Measurements from ENCODE around the gene APBA3.

Gene APBA3, protein sequence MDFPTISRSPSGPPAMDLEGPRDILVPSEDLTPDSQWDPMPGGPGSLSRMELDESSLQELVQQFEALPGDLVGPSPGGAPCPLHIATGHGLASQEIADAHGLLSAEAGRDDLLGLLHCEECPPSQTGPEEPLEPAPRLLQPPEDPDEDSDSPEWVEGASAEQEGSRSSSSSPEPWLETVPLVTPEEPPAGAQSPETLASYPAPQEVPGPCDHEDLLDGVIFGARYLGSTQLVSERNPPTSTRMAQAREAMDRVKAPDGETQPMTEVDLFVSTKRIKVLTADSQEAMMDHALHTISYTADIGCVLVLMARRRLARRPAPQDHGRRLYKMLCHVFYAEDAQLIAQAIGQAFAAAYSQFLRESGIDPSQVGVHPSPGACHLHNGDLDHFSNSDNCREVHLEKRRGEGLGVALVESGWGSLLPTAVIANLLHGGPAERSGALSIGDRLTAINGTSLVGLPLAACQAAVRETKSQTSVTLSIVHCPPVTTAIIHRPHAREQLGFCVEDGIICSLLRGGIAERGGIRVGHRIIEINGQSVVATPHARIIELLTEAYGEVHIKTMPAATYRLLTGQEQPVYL

DNA sequence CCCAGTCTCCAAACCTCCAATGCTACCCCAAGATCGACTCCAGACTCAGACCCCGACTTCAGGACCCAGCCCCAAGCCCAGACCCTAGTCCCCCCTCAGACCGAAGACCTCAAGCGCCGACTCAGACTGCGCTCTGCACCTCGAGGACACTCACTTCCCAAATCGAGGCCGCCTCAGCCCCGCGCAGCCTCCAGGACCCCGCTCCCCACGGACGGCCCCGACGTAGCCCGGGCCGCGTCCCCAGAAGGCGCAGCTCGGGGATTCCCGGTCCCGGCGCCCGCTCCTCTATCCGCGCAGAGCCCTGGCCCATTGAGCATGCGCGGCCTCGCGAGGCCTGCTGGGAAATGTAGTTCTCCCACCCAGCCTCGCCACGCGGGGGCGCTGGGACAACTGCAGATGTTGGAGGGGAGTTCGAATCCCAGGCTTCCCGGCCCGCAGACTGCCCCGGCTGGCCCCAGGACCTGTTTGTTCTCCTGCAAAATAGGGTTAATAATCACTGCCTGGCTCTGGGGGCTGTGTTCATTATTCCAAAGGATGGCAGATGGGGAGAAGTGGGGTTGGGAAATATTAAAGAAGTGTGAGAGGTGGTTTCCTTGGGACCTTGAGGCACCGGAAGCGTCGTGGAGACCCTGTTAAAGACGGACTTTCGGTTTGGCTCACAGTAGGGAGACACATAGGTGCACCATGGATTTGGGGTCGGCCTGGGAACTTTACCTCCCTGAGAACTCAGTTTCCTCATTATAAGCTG lies at the start of gene APBA3:
TSS of gene APBA3 (minus strand) at position 311 of the 748 bp plus-strand sequence. CDS start 1,428 bp downstream, outside the sequence.
- peak; percentile 96 to 97 for DNase-seq (ENCODE audit: low read depth in 2 of 2)

GRCh38 chr19:3810708-3811355 lies 49.3 kb upstream of the APBA3 start:
- no peak for DNase-seq (ENCODE audit: low read depth in 2 of 2)

GRCh38 chr19:3809881-3810707 lies 48.6 kb upstream of the APBA3 start:
- no peak for DNase-seq (ENCODE audit: low read depth in 2 of 2)

DNA sequence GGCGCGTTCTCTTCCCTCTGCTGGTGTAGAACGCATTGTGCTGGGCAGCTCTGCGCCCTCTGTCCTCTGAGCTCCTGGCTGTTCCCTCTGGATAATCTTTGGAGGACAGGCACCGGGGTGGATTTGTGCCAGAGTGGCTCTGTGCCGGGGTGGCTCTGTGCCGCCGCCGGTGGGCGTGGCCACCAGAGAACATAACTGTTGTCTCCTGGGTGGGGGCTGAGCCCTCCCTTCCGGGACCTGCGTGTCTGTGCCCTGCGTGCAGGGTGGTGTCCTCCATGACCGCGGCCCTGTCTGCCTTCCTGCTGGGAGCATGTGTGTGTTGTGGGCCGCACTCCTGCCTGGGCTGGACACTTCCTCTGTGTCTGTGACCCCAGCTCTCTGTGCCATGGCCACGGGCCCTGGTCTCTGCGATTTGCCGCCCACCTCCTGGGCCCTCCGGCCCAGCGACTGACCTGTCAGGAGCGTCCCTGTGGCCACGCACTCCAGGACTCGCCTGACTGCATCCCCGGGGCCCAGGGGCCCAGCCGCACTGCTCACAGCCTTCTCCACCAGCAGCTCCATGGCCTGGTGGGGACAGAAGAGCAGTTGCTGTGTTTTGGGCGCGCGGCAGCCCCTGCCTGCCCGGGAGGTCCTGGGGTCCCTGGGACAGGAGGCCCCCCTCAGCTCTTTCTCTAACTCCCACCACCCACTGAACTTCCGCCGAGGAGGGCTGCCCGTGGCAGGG lies 47.1 kb upstream of the APBA3 start:
- DNase-seq (ENCODE audit: low read depth in 2 of 2) = no peak

- no peak for DNase-seq (ENCODE audit: low read depth in 2 of 2)
Measured at GRCh38 chr19:3807574-3808354, 46.3 kb upstream of the APBA3 start.

GRCh38 chr19:3807131-3807480 lies 45.6 kb upstream of the APBA3 start:
- DNase-seq (ENCODE audit: low read depth in 2 of 2) = no peak

- DNase-seq (ENCODE audit: low read depth in 2 of 2) = no peak
Measured at GRCh38 chr19:3805859-3806258, 44.4 kb upstream of the APBA3 start.

DNA sequence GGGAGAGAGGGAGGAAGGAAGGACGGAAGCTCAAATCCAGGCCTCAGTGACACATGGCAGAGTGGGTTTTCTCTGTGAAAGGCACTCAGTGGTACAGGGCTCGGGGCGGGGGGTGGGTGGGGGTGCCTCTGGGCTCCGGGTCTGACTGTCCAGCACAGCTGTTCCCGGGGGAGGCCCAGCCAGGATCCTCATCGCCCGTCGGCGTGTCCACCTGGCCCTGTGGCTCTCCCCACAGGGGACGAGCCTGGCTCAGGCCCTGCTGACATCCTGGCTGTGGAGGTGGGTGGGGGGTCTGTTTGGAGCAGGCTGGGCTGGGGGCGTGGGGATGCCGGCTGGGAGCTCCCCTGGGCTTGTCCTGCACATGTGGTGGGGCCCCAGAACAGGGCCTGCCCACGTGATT lies 42.9 kb upstream of the APBA3 start:
- no peak for DNase-seq (ENCODE audit: low read depth in 2 of 2)

DNA sequence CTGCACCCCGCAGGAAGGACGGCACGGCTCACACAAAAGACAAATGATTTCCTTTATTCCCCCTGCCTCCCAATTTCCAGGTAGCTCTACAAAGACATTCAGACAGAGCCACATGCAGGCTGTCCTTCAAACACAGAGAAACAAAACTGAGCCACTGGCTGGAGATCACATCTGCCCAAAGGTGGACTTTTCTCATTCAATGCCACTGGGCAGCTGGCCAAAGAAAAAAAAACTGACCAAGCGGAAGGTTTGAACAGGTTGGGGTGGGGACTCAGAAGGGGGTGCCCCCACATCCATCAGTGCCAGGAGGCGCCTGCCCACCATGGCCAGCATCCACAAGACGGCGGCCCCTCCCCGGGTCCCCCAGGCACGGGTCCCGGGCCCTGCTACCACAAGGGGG lies 42.5 kb upstream of the APBA3 start:
- no peak for DNase-seq (ENCODE audit: low read depth in 2 of 2)

DNA sequence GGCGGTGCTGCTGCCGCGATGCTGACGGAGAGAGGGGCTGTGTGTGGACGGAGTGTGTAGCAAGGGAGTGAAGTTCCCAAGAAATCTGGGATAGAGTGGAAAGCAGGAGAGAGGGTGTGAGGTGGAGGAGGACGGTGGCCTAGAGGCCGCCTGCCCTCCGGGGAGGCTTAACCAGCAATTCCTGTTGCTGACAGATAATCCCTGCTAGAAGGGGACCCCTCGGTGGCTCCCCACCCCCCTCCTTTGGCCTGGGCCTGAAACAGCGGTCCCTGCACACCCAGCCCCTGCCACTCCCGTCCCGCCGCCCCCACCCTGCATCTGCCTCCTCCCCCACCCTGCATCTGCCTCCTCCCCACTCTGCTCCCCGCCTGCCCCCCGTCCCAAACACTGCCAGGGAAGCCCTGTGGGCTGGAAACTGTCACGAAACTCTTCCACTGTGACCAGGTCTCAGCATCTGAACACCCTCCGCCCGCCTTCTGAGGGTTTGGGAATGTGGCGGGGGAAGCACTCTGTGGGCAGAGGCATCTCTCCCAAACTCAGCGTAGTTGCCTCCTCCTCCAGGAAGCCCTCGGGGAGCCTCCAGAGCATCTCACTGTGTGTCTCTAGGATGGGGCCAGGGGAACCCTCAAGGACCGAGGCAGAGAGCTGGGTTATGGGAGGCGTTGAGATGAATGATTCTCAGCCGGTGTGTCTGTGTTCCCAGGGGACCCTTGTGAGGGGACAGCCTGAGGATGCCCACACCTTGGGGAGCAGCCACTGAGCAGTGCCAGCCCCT lies 41.8 kb upstream of the APBA3 start:
- no peak for DNase-seq (ENCODE audit: low read depth in 2 of 2)

GRCh38 chr19:3801412-3802096 lies 40.1 kb upstream of the APBA3 start:
- peak; percentile 42 to 56 for DNase-seq (ENCODE audit: low read depth in 2 of 2)

DNA sequence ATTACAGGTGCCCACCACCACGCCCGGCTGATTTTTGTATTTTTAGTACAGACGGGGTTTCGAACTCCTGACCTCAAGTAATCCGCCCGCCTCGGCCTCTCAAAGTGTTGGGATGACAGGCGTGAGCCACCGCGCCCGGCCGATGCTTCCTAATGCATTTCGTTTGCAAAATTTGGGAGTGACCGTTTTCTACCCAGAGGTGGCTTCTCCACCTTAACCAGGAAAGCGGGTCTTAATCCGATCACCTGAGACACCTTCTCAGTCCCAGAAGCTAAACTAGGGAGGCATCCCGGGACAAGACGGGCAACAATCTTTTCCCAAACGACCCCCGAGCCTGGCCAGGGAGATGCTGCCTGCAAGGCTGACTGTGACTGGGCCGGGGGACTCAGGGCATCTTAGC lies 39.5 kb upstream of the APBA3 start:
- no peak for DNase-seq (ENCODE audit: low read depth in 2 of 2)

- no peak for DNase-seq (ENCODE audit: low read depth in 2 of 2)
Measured at GRCh38 chr19:3798137-3798536, 36.6 kb upstream of the APBA3 start.

GRCh38 chr19:3796358-3796757 lies 34.9 kb upstream of the APBA3 start:
- no peak for DNase-seq (ENCODE audit: low read depth in 2 of 2)

- no peak for DNase-seq (ENCODE audit: low read depth in 2 of 2)
Measured at GRCh38 chr19:3793799-3794198, 32.3 kb upstream of the APBA3 start.

DNA sequence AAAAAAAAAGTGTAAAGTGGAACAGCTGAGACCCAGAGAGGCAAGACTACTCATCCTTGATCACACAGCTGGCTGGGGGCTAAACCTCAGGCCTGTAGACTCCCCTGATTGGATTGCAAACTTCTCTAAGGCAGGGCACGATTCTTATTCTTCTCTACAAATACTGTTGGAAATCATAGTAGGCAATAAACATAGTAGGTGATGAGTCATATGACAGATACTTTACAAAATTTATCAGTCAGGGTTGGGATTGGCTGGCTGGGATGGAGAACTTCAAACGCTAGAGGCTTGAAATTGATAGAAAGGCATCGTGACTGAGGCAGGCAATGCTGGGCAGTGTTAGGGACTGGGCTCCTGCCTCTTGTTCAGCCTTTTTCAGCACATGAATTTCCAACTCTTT lies 30.6 kb upstream of the APBA3 start:
- DNase-seq (ENCODE audit: low read depth in 2 of 2) = no peak

DNA sequence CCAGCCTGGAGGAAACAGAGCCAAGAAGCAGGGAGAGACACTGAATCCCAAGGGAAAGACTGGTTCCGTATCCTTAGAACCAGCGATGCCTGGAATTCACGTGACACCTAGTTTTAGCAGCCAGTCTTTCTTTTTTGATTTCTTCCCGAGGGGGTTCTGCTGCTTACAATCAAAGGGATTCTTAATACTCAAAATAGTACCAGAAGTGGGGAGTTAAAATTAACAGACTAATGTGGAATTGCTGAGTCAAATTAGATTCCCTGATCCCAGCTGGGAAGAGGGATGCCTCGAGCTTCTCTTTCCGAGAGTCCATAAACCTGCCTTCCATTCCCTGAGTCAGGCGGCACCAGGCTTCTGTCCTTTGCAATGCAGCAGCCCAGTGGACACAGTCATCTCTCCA lies 29.4 kb upstream of the APBA3 start:
- no peak for DNase-seq (ENCODE audit: low read depth in 2 of 2)

GRCh38 chr19:3790209-3790734 lies 28.8 kb upstream of the APBA3 start:
- no peak for DNase-seq (ENCODE audit: low read depth in 2 of 2)

Measured in stimulated activated CD4-positive, alpha-beta T cell treated with anti-CD3 and anti-CD28 coated beads, Interleukin-1b, Interleukin-23, amount 100 ng/mL, for 4 hours (primary cell).